Endothelial cell of umbilical vein (primary cell): Measurements from ENCODE around the gene LLGL2. TPM values are rescaled to one million over a fixed set of nuclear protein-coding genes. Genes with fewer than 3 reads are reported as not detected.

Source experiments
- BruUV-seq: library from RNA; stranded (reverse); fragments of 400-500 nt; replicated peaks from 2 replicates; lab custom pipeline; 2021; lab: Mats Ljungman, UMichigan
- CTCF ChIA-PET: fragments of 300-600, 350-600 bp; sonication (Branson Sonifier 250); formaldehyde crosslinking; loops from one replicate; lab custom pipeline; 2021; ENCODE audit warnings: antibody characterized with exemption, inconsistent platforms; lab: Charles Lee
- POLR2A ChIA-PET: fragments of 300-600, 350-600 bp; sonication (Branson Sonifier 250); formaldehyde crosslinking; loops from one replicate; lab custom pipeline; 2021; ENCODE audit warnings: antibody characterized with exemption, inconsistent platforms; lab: Charles Lee
- DNase-seq: peaks from one replicate; pipeline ENCODE4 v3.0.0-alpha.2; 2011; ENCODE audit warnings: low read depth, low spot score
- FAIRE-seq: peaks from 2 replicates; lab custom pipeline; 2011; peaks lifted over from hg19 to GRCh38; lab: Jason Lieb, UNC
- H2AFZ ChIP-seq: 2 replicates; pipeline ENCODE4 v1.6.0; 2012; ENCODE audit warnings: low read depth, low read length, control low read depth, inconsistent platforms
- H3K27ac ChIP-seq: 2 replicates; pipeline ENCODE4 v1.5.1; 2011; ENCODE audit warnings: low read depth, mild to moderate bottlenecking, control low read depth, low read length, moderate library complexity; ENCODE audit not compliant: insufficient read depth
- H3K27me3 ChIP-seq, 2 experiments: 2 replicates each; pipeline versions ENCODE4 v1.6.0 to v1.6.1; 2011; ENCODE audit warnings: low read length in 2 of 2, mixed read lengths in 1 of 2; ENCODE audit not compliant: control insufficient read depth in 2 of 2, insufficient read depth in 2 of 2
- H3K36me3 ChIP-seq, 2 experiments: 2 replicates in 1 of 2; 3 replicates in 1 of 2; pipeline ENCODE4 v1.5.1; 2011; ENCODE audit warnings: low read length in 2 of 2, mild to moderate bottlenecking in 1 of 2, moderate library complexity in 1 of 2; ENCODE audit not compliant: control insufficient read depth in 2 of 2, insufficient read depth in 2 of 2; ENCODE audit errors: extremely low read depth in 1 of 2
- H3K4me1 ChIP-seq: 3 replicates; pipeline ENCODE4 v1.5.1; 2011; ENCODE audit warnings: mild to moderate bottlenecking, low read length; ENCODE audit not compliant: control insufficient read depth, insufficient read depth; ENCODE audit errors: extremely low read depth
- H3K4me2 ChIP-seq: 2 replicates; pipeline ENCODE4 v1.6.1; 2011; ENCODE audit warnings: low read length, control low read depth, mixed read lengths; ENCODE audit not compliant: insufficient read depth
- H3K4me3 ChIP-seq, 3 experiments: fragments of 200-600 bp in 1 of 3; sonication (generic), shearing (Covaris generic) in 1 of 3; replicated peaks in 1 of 3; 2 replicates each; pipeline ENCODE4 v1.5.1; 2011 to 2016; ENCODE audit warnings: control low read depth in 3 of 3, low read length in 3 of 3, mild to moderate bottlenecking in 2 of 3, inconsistent platforms in 1 of 3, low read depth in 1 of 3, moderate library complexity in 1 of 3; ENCODE audit not compliant: insufficient read depth in 1 of 3
- H3K79me2 ChIP-seq: 2 replicates; pipeline ENCODE4 v1.6.0; 2012; ENCODE audit warnings: low read length, inconsistent platforms; ENCODE audit not compliant: control insufficient read depth, insufficient read depth
- H3K9ac ChIP-seq: replicated peaks from 2 replicates; pipeline ENCODE3; 2011; ENCODE audit warnings: low read length, control low read depth; ENCODE audit not compliant: insufficient read depth; ENCODE audit errors: extremely low read depth
- H3K9me1 ChIP-seq: replicated peaks from 3 replicates; pipeline ENCODE4 v1.6.0; 2011; ENCODE audit warnings: mild to moderate bottlenecking, low read length; ENCODE audit not compliant: control insufficient read depth, insufficient read depth; ENCODE audit errors: extremely low read depth
- H3K9me3 ChIP-seq: replicated peaks from 2 replicates; pipeline ENCODE4 v1.5.1; 2012; ENCODE audit warnings: low read length, inconsistent platforms; ENCODE audit not compliant: control insufficient read depth, insufficient read depth
- H4K20me1 ChIP-seq: replicated peaks from 2 replicates; pipeline ENCODE3; 2011; ENCODE audit warnings: mild to moderate bottlenecking, low read length; ENCODE audit not compliant: control insufficient read depth, insufficient read depth; ENCODE audit errors: extremely low read depth
- EZH2 ChIP-seq: IDR thresholded peaks from 2 replicates; pipeline ENCODE4 v1.6.1; 2012; ENCODE audit warnings: borderline replicate concordance, low read depth, mild to moderate bottlenecking, moderate library complexity, low read length, inconsistent platforms; ENCODE audit not compliant: severe bottlenecking
- FOS ChIP-seq: IDR thresholded peaks from 2 replicates; pipeline ENCODE4 v1.6.1; 2011; ENCODE audit warnings: mild to moderate bottlenecking, low read length, moderate library complexity, borderline replicate concordance; ENCODE audit not compliant: insufficient read depth
- GATA2 ChIP-seq: IDR thresholded peaks from 2 replicates; pipeline ENCODE4 v1.7.0; 2011; ENCODE audit warnings: low read depth, mild to moderate bottlenecking, moderate library complexity, mixed read lengths, low read length; ENCODE audit not compliant: insufficient read length, insufficient read depth
- JUN ChIP-seq: IDR thresholded peaks from 2 replicates; pipeline ENCODE4 v1.6.1; 2011; ENCODE audit warnings: borderline replicate concordance, low read depth; ENCODE audit not compliant: insufficient read length, insufficient read depth
- MYC ChIP-seq: IDR thresholded peaks from one replicate; pipeline ENCODE4 v1.6.1; 2011; ENCODE audit warnings: mild to moderate bottlenecking, low read depth, low read length
- POLR2A ChIP-seq: IDR thresholded peaks from 2 replicates; pipeline ENCODE4 v1.6.1; 2012; ENCODE audit warnings: low read depth, mild to moderate bottlenecking, control low read depth, low read length
- POLR2AphosphoS5 ChIP-seq: IDR thresholded peaks from 2 replicates; pipeline ENCODE4 v1.6.1; 2012; ENCODE audit warnings: low read depth, mild to moderate bottlenecking, control low read depth, low read length, moderate library complexity; ENCODE audit not compliant: insufficient read depth
- dilution Hi-C: fragments of 300-500 bp; cut with MboI; formaldehyde crosslinking; loops from one replicate; pipeline ENCODE4 v1.15.0; 2019; ENCODE audit warnings: low sequenced_read_pairs; ENCODE audit not compliant: extremely low pct_ligation_motif_present
- intact Hi-C: fragments of 100-400 bp; cut with micrococcal nuclease; formaldehyde crosslinking; loops from one replicate; pipeline ENCODE4 v1.10.0; 2022
- polyA plus RNA-seq, 4 experiments: library from polyadenylated mRNA; depleted of rRNA in 3 of 4; stranded (reverse) in 3 of 4; unstranded in 1 of 4; fragments of >200 nt; gene quantifications; 2 replicates each; pipeline versions ENCODE4 v1.2.1 to v1.2.3, GENCODE V29; 2011 to 2012; ENCODE audit warnings: missing spikeins in 1 of 4
- total RNA-seq: library from RNA; stranded (reverse); gene quantifications from 2 replicates; pipeline ENCODE4 v1.2.3, GENCODE V29; 2021
- TF ChIP-seq, protein P1 (sequence below), 2 donors: IDR thresholded peaks; 1 replicate in 1 of 2; 2 replicates in 1 of 2; pipeline ENCODE4 v1.5.1; 2011; ENCODE audit warnings: low read length in 2 of 2, mild to moderate bottlenecking in 2 of 2, moderate library complexity in 2 of 2, control low read depth in 1 of 2, inconsistent platforms in 1 of 2, low read depth in 1 of 2; ENCODE audit not compliant: insufficient read depth in 1 of 2; ENCODE audit errors: extremely low read depth in 1 of 2
- TF ChIP-seq, protein P2 (sequence below): IDR thresholded peaks from 2 replicates; pipeline ENCODE4 v1.6.1; 2011; ENCODE audit not compliant: insufficient read depth, insufficient read length

LLGL2 gene
- total and polyA plus RNA-seq, 2 donors (not counting 3 experiments of a cell fraction or from before 2014, with no cell fraction given) = 5.3 to 5.4 TPM

- intact Hi-C loops (no loop called here), dilution Hi-C loops (no loop called here)
- no peak overlapping the region for H3K9ac ChIP-seq
- H4K20me1 ChIP-seq = no peaks in the 10 kb centered on the region
- H3K4me1 ChIP-seq = no peaks in the 10 kb centered on the region
- no peak for TF ChIP-seq GATA2
- no peak for TF ChIP-seq POLR2AphosphoS5
- TF ChIP-seq, protein P1, sequence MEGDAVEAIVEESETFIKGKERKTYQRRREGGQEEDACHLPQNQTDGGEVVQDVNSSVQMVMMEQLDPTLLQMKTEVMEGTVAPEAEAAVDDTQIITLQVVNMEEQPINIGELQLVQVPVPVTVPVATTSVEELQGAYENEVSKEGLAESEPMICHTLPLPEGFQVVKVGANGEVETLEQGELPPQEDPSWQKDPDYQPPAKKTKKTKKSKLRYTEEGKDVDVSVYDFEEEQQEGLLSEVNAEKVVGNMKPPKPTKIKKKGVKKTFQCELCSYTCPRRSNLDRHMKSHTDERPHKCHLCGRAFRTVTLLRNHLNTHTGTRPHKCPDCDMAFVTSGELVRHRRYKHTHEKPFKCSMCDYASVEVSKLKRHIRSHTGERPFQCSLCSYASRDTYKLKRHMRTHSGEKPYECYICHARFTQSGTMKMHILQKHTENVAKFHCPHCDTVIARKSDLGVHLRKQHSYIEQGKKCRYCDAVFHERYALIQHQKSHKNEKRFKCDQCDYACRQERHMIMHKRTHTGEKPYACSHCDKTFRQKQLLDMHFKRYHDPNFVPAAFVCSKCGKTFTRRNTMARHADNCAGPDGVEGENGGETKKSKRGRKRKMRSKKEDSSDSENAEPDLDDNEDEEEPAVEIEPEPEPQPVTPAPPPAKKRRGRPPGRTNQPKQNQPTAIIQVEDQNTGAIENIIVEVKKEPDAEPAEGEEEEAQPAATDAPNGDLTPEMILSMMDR (IDR thresholded peaks at IDR 0.05; ENCODE audit: extremely low read depth in 1 of 2, insufficient read depth in 1 of 2, low read depth in 1 of 2, low read length in 2 of 2) = no peak
- TF ChIP-seq JUN = no peak
- TF ChIP-seq FOS = no peak
- TF ChIP-seq EZH2 = no peak
- TF ChIP-seq, protein P2, sequence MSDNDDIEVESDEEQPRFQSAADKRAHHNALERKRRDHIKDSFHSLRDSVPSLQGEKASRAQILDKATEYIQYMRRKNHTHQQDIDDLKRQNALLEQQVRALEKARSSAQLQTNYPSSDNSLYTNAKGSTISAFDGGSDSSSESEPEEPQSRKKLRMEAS = no peak
- no peak for TF ChIP-seq MYC
- TF ChIP-seq POLR2A = no peak
- no peak for DNase-seq
- ChIA-PET CTCF (interaction anchor here (1.6 kb wide), 1 partner anchor 82 kb away, joined by 7 read pairs; the partner anchor contains the start of gene SMIM5), POLR2A (interaction anchor here (0.7 kb wide), 1 partner anchor 9 kb away, joined by 7 read pairs; no protein-coding TSS in a partner anchor)
- no peak overlapping the region for H3K4me3 ChIP-seq
- no peaks in the 10 kb centered on the region for H3K9me3 ChIP-seq
- BruUV-seq = no TSS peak
- no peaks in the 10 kb centered on the region for H3K27me3 ChIP-seq
- H3K79me2 ChIP-seq = no peaks in the 10 kb centered on the region
- no peak overlapping the region for H3K4me2 ChIP-seq
- no peak overlapping the region for H3K27ac ChIP-seq
- no peak for FAIRE-seq
- no peaks in the 10 kb centered on the region for H3K9me1 ChIP-seq
- H2AFZ ChIP-seq = no peak overlapping the region
- no peaks in the 10 kb centered on the region for H3K36me3 ChIP-seq
Measured at GRCh38 chr17:75551266-75551665, 25.8 kb downstream of the LLGL2 start.
